GM04504 (cell line): ENCODE results near the gene VPS35L.
A peak's percentile ranks its signal among the peaks of the same experiment; 100 is the strongest.
"Not testable (repeated sequence)": the region's sequence is repeated elsewhere in the genome, so short reads cannot be mapped to it uniquely, and the experiment has no call there.

Experiments used
- DNase-seq: peaks from one replicate; pipeline ENCODE4 v3.0.0-alpha.2; 2012; ENCODE audit warnings: low read depth

The VPS35L gene

DNA sequence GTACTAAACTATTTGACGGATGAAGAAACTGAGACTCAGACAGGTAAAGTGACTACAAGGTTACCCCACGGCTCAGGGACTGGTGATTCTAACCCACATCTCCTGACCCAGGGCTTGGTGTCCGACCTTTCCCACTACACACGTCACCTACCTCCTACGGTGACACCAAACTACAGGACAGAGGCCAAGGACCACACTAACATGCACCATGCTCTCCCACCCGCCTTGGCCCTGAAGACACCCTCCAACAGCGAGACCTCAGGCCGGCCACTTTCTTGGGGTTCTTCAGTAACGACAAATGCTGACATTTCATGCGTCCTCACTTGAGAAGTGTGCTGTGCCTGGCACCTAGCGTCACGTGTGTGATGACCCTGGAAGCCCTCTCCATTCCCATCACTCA lies 156.1 kb downstream of the VPS35L start:
- DNase-seq: no peak

DNA sequence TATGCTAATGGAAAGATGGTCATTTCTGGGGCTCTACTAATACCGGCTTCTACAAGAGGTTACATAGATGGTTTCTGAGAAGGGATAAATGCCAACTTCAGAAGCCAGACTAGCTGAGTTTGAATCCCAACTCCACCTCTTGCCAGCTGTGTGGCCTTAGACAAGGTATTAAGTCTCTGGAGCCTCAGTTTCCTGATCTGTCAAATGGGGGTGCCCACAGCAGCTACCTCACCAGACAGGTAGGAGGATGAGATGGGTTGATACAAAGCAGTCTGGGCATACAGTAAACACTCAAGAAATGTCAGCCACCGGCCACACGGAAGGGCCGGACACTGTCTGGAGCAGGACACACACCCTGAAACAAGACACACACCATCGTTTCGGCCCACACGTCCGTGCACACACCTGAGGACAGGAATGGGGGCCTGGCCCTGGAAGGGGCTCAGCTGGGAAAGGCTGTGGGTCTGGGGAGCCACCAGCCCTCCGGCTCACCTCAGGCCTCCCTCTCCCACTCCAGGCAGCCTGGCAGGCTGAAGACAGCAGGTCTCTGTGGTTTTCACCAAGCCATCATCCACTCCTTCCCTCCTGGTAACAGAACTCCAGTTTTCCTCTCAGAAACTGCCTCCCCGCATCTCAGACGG lies 157.0 kb downstream of the VPS35L start:
- no peak for DNase-seq

DNA sequence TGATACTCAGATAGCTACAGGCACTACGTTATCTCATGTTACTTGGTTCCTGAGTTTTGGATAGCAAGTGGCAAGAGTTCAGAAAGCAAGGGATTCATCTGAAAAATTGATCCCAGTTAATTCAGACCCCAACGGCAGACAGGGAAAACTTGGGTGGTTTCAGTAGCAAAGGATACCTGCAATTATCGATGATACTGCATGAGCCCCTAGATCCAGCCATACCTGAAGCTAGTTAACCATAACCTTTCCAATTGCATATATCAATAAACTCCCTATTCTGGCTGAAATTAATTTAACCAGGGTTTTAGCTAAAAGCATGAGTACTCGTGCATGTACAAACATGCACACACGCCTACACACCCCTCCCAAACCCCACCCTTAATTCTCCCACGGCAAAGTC lies 158.2 kb downstream of the VPS35L start:
- DNase-seq: no peak

DNA sequence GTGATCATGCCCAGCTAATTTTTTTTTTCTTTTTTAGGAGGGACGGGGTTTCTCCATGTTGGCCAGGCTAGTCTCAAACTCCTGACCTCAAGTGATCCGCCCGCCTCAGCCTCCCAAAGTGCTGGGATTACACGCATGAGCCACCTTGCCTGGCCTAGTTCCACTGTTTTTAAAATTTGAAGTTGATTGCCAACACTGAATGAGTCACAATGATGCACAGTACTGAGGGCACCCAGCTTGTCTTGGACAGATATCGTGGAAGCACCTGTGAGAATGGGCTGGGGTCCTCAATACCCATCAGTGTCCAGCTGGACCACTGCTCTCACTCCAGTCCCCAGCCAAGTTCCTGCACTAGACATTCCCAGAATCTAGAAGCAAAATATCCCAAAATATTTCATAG lies 160.1 kb downstream of the VPS35L start:
- no peak for DNase-seq

DNA sequence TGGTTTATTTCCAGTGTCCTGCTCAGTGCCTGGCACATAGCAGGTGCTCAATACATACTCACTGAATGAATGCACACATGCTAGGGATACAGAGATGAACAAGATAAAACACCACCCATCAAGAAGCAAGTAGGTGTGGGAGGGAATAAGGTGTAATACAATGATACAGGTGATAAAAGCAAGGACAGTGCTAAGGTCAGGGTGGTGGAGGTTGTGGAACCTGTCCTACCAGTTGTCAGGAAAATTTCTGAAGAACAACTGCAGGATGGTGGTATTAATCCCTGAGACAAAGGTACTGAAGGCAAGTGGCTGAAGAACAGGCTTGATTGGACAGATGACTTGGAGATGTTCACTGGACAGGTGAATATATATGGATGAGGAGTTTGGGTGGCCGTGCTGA lies 160.7 kb downstream of the VPS35L start:
- no peak for DNase-seq

DNA sequence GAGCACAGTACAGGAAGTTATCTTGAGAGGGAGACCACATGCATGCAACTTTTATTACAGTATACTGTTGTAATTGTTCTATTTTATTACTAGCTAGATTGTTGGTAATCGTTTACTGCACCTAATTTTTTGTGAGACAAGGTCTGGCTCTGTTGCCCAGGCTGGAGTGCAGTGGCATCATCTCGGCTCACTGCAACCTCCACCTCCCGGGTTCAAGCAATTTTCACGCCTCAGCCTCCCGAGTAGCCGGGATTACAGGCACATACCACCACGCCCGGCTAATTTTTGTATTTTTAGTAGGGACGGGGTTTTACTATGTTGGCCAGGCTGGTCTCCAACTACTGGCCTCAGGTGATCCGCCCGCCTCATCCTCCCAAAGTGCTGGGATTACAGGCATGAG lies 161.2 kb downstream of the VPS35L start:
- not testable (repeated sequence) for DNase-seq

DNA sequence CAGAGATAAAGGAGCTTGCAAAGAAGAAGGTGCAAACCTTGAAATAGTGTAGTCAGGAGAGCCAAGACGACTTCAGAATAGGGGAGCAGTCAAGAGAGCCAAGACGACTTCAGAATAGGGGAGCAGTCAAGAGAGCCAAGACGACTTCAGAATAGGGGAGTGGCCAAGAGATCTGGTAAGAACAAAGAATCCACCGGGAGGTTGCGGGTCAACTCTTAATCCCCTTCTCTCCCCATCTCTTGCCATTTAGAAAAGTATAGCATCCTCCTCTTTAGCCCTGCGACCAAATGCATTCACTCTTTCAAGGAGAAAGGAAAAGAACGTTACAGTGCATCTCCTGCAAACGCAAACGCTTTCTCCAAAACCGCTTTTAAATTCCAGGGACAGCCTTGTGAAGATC lies 161.8 kb downstream of the VPS35L start:
- DNase-seq: no peak

DNA sequence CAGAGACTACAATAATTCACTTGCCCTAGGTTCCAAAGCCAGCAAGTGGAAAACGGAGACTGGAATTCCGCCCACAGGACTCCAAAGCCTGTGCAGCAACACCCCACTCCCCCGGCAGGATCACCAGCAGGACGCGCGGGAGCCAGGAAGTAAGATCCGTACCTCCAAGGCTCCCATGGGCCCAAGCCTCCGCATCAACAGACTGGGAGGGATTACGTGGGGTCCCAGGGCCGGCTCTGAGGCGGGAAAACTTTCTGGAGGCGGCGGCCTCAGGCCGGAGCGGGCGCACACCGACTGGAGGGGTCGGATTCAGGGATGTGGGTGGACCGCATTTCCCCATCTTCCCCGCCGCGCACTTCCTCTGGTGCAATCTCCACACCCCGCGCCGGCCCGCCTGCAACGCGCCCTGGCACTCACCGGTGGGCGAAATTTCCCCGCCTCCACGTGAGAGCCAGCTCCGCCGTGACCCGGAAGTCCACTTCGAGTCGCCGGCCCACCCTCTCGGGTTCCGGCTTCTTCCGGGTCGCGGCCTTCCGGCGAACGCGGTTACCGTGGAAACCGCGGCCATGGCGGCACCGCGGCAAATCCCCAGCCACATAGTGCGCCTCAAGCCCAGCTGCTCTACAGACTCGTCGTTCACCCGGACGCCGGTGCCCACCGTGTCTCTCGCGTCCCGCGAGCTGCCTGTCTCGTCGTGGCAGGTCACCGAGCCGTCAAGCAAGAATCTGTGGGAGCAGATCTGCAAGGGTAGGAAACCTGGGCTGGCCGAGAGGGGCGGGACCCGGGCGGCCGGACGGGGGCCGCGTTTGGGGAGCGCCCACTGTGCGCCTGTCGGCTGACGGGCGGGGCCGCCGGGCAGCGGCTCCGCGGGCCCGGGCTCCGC lies 162.5 kb downstream of the VPS35L start, which contains the start of the genes IQCK and KNOP1:
TSS of gene IQCK (plus strand) at position 531 of the 883 bp plus-strand sequence. CDS start at position 567, 36 bp downstream.
TSS of gene KNOP1 (minus strand) at position 487 of the 883 bp plus-strand sequence. CDS start 3,192 bp downstream, outside the sequence.
- peak; percentile 62 for DNase-seq

DNA sequence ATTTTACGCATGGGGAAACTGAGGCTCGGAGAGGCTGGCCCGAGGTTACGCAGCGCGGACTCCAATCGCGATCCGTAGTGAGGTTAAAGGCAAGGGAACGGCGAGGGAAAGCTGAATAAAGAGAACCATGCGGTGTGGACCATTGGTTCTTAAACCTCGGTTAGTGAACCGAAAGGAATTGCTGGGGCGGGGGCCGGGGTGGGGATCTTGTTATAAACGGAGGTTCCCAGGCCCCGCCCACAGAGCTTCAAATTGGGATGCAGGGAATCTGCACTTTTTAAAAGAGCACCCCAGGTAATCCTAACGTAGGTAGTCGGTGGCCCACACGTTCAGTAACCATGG lies 163.1 kb downstream of the VPS35L start:
- no peak for DNase-seq

DNA sequence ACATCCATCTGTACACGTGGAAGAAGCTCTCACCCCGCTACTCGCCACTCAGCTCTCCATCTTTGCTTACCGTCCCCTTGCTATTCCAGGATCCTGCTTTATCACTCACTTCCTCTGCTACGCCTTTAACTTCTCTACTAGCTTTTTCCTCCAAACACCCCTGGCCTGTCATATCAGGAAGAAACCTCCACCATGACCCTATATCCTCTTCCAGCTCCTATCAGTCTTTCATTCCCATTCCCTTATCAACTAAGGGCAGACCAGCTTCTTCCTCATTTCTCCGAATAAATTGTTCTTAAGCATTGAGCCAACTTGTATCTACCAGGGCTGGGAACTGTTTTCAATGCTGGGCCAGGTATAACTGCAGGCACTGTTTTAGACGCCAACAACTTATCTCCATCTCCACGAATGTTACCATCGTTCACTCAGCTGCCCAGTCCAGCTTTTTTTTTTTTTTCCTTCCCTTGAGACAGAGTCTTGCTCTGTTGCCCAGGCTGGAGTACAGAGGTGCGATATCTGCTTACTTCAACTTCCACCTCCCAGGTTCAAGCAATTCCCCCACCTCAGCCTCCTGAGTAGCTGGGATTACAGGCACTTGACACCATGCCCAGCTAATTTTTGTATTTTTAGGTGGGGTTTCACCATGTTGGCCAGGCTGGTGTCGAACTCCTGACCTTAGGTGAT lies 166.9 kb downstream of the VPS35L start:
- no peak for DNase-seq

DNA sequence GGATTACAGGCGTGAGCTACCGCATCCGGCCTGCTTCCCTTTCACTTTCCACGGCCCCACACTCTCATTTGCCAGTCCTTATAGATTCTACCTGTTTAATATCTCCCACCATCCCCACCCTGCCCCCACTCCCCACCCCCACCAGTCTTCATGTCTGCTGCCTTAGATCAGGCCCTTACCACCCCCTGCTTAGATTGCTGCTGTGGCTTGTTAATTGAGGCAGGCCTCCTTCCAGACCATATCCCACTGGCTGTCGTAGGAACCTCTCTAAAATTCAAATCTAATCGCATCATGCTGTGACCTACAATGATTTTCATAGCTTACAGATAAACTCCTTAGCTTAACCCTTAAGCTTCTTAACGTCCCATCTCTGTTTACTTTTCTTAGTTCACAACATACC lies 167.5 kb downstream of the VPS35L start:
- no peak for DNase-seq

DNA sequence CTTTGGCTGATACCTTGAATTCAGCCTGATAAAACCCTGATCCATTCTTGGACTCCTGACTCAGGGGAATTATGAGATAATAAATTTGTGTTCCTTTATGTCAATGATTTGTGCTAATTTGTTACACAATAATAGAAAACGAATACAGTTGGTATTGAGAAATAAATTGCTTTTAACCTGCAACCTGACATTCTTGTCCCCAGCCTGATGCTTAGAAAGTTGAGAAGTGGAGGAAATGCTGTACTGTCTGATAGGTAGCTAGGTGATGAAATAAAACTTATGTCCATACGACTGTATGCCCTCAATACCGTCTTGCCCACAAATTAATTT lies 173.1 kb downstream of the VPS35L start:
- DNase-seq: no peak

DNA sequence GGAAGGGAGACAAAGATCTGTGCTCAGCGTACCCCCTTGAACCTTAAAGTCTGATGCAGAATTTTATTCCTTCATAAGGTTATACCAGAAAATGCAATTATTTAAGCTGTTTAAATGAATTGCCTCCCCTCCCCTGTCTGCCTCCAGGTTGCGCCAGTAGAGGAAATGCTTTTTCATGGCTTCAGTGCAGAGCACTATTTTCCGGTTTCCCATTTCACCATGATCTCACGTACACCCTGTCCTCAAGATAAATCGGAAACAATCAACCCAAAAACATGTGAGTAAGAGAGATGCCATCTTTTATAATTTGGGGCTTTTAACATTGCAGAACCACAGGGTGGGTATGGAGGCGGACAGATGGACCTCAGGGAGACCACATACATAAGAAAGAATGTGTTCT lies 178.0 kb downstream of the VPS35L start:
- no peak for DNase-seq

DNA sequence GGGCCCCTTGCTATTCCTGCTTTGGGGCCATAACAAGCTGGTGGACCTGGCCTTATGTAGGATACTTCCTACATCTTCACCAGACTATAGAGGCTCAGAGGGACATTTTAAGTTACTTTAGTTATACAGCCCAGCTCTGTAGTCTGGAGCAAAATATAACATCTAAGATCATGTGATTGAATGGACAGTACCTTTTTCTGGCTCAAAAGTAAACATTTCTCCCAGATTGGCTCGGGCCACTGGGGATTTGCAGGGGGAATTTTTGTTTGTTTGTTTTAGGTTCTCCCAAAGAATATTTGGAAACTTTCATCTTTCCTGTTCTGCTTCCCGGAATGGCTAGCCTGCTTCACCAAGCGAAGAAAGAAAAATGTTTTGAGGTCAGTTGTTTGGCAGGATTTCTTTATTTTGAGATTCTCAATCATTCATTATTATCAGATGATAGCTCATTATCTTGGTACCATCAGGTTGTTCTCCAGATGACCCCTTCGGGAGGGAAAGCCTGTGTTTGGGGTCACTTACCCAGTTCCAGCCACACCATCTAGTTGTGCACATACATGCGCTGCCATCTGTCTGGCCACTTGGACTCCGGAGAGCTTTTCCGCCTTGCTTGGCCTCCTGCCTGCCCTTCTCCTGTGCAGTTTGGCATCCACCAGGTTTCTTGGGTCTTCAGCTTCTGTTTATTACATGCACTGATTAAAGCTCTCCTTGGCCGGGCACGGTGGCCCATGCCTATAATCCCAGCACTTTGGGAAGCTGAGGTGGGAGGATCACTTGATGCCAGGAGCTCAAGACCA lies 179.8 kb downstream of the VPS35L start:
- no peak for DNase-seq

DNA sequence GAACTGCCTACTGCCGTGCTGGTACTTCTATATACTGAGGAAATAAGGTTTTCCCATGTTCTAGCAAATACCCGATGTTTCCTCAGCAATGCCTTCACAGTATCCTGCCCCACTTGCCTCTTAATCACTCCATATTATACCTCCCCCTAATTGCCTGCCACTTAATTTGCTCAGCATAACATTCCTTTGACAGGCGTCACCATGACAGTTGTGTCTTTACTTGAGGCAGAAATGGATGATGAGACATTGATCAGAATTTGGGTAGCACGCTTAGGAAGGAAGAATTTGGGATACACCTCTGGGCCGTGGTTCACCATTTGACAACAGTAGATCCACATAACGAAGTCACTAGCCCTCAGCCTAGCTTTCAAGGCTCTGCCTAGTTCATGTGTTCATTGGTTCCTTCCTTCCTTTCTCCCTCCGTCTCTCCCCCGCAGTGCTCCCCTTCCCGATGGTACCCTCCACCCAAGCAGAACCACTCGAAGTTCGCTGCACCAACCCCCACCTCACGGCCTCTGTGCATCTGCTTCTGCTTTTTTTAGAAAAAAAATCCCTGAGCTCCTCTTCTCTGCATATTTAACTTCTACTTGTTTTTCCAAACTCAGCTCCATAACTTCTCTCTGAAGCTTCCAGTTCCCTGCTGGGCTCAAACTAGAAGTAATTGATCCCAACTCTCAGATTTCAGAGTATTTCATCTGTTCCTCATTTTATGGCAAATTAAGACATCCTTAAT lies 182.0 kb downstream of the VPS35L start:
- DNase-seq: no peak

DNA sequence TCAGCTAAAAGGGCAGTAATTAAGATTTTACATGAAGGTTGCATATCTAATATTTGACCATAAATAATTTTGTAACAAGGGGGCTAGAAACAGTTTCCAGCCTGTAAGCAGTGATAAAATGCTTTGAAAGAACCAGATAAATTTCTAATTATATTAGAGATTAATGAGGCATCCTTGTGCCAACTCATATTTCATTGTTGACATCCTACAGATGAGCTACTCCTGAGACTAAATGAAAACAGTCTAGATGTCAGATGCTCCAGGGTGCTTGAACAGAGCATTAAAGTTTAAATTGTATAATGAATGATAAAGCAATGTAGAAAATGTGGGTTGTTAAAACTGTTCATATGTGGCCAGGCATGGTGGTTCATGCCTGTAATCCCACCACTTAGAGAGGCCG lies 185.9 kb downstream of the VPS35L start:
- DNase-seq: no peak

DNA sequence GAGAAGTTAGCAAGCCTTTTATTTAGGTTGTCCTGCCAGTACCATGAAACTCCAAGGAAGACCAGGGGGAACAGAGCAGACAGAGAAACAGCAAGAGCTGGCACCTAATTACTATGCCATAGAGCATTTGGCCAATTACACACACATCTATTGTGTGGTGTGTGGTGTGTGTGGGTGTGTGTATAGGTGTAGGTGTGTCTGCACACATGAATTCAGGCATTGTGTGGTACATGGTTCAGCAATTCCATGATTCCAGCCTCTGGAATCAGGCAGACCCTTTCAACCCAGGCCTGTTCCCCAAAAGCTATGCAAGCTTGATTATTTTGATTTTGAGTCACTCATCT lies 188.3 kb downstream of the VPS35L start:
- no peak for DNase-seq

DNA sequence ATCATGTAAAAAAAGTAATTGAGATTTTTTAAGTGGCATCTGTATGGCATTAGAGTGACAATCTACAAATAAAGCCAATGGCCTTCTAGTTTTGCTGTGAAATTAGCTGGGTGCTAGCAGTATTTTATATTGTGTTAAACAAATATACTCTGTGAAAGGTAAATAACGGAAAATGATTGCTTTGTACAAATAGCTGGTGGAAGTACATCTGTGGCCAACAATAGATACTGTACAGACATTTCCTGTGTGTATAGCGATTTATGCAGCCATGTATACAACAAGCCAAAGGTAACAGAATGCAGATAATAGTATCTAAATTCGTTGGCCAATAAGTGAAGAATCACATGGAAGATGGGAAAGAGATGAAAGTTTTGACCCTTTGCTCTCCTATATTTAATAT lies 189.2 kb downstream of the VPS35L start:
- DNase-seq: no peak

DNA sequence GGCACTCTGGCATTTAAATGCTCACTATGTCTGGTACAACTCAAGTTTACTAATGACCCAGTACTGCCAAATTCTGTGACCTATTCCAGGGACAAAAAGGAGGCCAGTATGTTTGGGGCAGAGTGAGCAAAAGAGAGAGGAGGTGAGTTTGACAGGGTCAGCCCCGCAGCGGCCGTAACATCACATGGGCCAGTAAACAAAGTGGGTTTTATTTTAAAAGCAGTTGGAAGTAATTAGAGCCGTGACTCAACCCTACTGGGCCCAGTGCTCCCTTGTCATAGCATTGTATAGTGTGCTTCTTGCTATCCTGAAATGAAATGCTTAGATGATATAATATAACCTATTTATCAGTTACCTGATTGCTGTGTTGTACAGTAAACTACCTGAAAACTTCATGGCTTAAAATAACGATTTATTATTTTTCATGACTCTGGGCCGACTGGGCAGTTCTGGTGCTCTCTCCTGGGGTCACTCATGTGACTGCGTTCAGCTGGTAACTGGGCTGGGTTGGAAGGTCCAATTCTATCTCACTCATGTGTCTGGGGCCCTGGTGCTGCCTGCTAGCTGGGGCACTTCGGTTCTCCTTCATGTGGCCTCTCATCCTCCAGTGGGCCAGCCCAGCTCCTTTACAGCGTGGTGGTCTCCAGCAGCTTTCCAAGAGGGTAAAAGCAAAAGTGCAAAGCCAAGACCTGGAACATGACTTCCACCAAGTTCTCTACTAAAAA lies 189.9 kb downstream of the VPS35L start:
- DNase-seq: peak; percentile 10

DNA sequence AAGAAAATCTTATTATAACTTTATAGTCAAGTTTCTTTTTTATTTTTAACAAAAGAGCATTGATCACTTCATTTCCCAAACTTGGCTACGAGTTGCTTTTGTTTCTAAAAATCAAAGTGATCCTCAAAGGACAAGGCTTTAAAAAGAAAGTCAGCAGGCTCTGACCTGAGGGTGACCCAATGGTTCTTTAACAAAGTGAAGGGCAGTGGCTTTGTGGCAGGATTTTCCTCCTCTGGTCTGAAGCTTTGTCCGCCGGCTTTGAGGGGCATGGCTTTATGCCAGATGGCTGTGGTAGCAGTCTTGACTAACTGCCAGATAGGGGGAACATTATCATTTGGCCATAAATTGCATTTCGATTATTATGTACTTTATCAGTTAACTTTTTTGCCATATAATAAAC lies 191.1 kb downstream of the VPS35L start:
- DNase-seq: no peak
